GM21515 (cell line): ENCODE measurements around the gene RSKR.
"Not testable (repeated sequence)": the region's sequence is repeated elsewhere in the genome, so short reads cannot be mapped to it uniquely, and the experiment has no call there.

Source experiments
- ATAC-seq: cut with Tn5 transposase; IDR thresholded peaks from one replicate; pipeline ENCODE4 v1.9.1; 2021; ENCODE audit not compliant: unreplicated experiment

Gene RSKR

GRCh38 chr17:28624148-28624547 is 10.2 kb upstream of the RSKR start:
- no peak for ATAC-seq

- ATAC-seq = no peak
Measured at GRCh38 chr17:28623696-28624095, 9.7 kb upstream of the RSKR start.

- no peak for ATAC-seq
Measured at GRCh38 chr17:28622186-28622585, 8.2 kb upstream of the RSKR start.

- no peak for ATAC-seq
Measured at GRCh38 chr17:28620010-28620409, 6.0 kb upstream of the RSKR start.

GRCh38 chr17:28618464-28618863 is 4.5 kb upstream of the RSKR start:
- no peak for ATAC-seq

GRCh38 chr17:28616281-28616680 is 2.3 kb upstream of the RSKR start:
- no peak for ATAC-seq

GRCh38 chr17:28615260-28615940 is 1.4 kb upstream of the RSKR start:
- ATAC-seq = no peak

GRCh38 chr17:28612936-28613872 is 781 bp downstream of the RSKR start:
- no peak for ATAC-seq

- ATAC-seq = no peak
Measured at GRCh38 chr17:28612531-28612930, 1.5 kb downstream of the RSKR start.

GRCh38 chr17:28610376-28610775 is 3.6 kb downstream of the RSKR start:
- no peak for ATAC-seq

- ATAC-seq = not testable (repeated sequence)
Measured at GRCh38 chr17:28604031-28604430, 10.0 kb downstream of the RSKR start.

- peak; percentile 44 for ATAC-seq
Measured at GRCh38 chr17:28599311-28600184, 14.4 kb downstream of the RSKR start.

GRCh38 chr17:28598799-28599310 is 15.1 kb downstream of the RSKR start, which contains the start of gene SPAG5:
TSS of gene SPAG5 (minus strand) at chr17:28599025. CDS start at chr17:28598946, 79 bp downstream.
- ATAC-seq = peak; percentile 72

- no peak for ATAC-seq
Measured at GRCh38 chr17:28598389-28598788, 15.6 kb downstream of the RSKR start.

GRCh38 chr17:28597606-28598383 is 16.2 kb downstream of the RSKR start:
- ATAC-seq = no peak

GRCh38 chr17:28592260-28592659 is 21.7 kb downstream of the RSKR start:
- ATAC-seq = no peak

- ATAC-seq = no peak
Measured at GRCh38 chr17:28585851-28586250, 28.1 kb downstream of the RSKR start.

- ATAC-seq = no peak
Measured at GRCh38 chr17:28584434-28584833, 29.6 kb downstream of the RSKR start.

- ATAC-seq = no peak
Measured at GRCh38 chr17:28582513-28582912, 31.5 kb downstream of the RSKR start.

GRCh38 chr17:28580959-28581358 is 33.0 kb downstream of the RSKR start:
- ATAC-seq = no peak
